Large intestine (tissue), 3 donors: ENCODE data around the gene RALA. TPM values are rescaled to one million over a fixed set of nuclear protein-coding genes. Genes with fewer than 3 reads are reported as not detected.

ENCODE experiments used
- DNase-seq, 2 donors: peaks; one replicate each; pipeline versions ENCODE4 v3.0.0 to v3.0.0-alpha.2; 2013
- H3K27ac ChIP-seq: one replicate; pipeline ENCODE4 v1.5.1; 2013; ENCODE audit warnings: low read length
- H3K27me3 ChIP-seq: 2 replicates; pipeline ENCODE4 v1.6.1; 2013; ENCODE audit warnings: low read length; ENCODE audit not compliant: control insufficient read depth, insufficient read depth
- H3K36me3 ChIP-seq: 2 replicates; pipeline ENCODE4 v1.6.1; 2013; ENCODE audit warnings: low read length; ENCODE audit not compliant: control insufficient read depth, insufficient read depth
- H3K4me1 ChIP-seq: one replicate; pipeline ENCODE4 v1.6.1; 2013; ENCODE audit warnings: low read length; ENCODE audit not compliant: control insufficient read depth, insufficient read depth
- H3K4me3 ChIP-seq: one replicate; pipeline ENCODE4 v1.5.1; 2013; ENCODE audit warnings: low read length
- H3K9me3 ChIP-seq: one replicate; pipeline ENCODE4 v1.6.1; 2013; ENCODE audit warnings: mild to moderate bottlenecking, low read depth, low read length, moderate library complexity; ENCODE audit not compliant: control insufficient read depth
- WGBS: methylation state at CpG from one replicate; pipeline ENCODE4 v1.1.5; 2013; ENCODE audit warnings: low lambda C conversion rate; ENCODE audit not compliant: insufficient coverage; 5-methylcytosine and 5-hydroxymethylcytosine counted together
- polyA plus RNA-seq: library from polyadenylated mRNA; unstranded; fragments of 120-200 nt; gene quantifications from one replicate; pipeline ENCODE4 v1.2.1, GENCODE V29; 2013

The RALA gene
- polyA plus RNA-seq, 1 donor: 38.7 TPM

DNA sequence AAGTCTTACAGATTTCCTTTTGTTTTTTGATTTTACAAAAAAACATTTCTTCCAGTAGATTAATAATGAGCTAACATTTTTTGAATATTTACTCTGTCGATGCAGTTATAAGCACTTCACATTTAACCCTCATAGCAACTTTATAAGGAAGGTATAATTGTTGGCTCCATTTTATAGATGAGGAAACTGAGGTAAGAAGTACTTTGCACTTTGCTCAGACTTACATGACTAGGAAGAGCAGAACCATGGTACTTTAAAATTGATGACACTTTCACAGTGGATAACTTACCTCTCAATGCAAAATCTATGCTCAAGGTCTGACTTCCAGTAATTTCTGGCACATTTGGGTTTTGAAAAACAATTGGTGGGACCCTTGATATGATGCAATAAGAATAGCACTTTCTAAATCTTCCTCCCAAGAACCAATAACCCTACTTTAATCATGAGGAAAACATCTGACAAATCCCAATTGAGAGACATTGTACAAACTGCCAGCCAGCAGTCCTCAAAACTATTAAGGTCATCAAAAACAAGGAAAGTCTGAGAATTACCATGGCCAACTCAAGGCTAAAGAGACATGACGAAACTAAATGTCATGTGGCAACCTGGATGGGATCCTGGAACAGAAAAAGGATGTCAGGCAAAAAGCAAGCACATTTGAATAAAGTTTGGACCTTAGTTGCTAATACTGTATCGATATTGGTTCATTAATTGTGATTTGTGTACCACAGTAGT is 72.6 kb downstream of the RALA start:
- H3K4me3 ChIP-seq: no peak overlapping the region
- DNase-seq: no peak
- no peaks in the 10 kb centered on the region for H3K27me3 ChIP-seq
- no peaks in the 10 kb centered on the region for H3K9me3 ChIP-seq
- no peaks in the 10 kb centered on the region for H3K4me1 ChIP-seq
- H3K27ac ChIP-seq: no peak overlapping the region
- WGBS: no CpG with 5 or more reads among the region's 3 CpGs
- peaks cover 50% of the 10 kb centered on the region for H3K36me3 ChIP-seq

DNA sequence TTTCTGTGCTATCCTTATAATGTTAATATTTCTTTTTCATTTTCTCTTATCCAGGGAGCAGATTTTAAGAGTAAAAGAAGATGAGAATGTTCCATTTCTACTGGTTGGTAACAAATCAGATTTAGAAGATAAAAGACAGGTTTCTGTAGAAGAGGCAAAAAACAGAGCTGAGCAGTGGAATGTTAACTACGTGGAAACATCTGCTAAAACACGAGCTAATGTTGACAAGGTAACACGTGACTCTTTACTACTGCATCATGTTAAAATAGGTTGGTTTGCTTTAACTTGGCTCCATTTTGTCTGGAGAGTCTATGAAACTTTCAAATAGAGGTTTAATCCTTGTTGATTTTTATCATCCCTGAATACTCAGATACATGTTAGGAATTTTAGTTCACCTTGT is 73.3 kb downstream of the RALA start:
- no peaks in the 10 kb centered on the region for H3K9me3 ChIP-seq
- no peak overlapping the region for H3K4me3 ChIP-seq
- no peaks in the 10 kb centered on the region for H3K4me1 ChIP-seq
- DNase-seq: no peak
- H3K27ac ChIP-seq: no peak overlapping the region
- WGBS: 40% methylated on average over 1 of the region's 3 CpGs
- H3K36me3 ChIP-seq: peaks cover 50% of the 10 kb centered on the region
- no peaks in the 10 kb centered on the region for H3K27me3 ChIP-seq

DNA sequence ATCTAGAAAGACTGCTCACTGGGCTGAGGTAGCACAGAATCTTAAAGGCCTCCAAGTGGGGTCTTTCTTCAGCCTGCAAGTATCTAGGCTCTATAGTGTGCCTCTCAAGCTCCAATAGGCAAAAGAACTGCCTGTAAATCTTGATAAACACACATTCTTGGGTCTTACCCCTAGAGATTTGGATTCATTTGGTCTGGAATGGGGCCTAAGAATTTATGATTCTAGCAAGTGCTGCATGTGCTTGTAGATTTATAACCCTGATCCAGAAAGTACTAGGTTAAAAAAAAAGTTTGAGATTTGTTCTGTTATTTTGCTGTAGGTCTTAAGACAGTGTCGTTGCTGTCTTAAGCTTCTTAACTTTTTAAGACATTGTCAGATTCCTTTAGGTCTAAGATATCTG is 74.1 kb downstream of the RALA start:
- no CpG with 5 or more reads among the region's 1 CpG for WGBS

DNA sequence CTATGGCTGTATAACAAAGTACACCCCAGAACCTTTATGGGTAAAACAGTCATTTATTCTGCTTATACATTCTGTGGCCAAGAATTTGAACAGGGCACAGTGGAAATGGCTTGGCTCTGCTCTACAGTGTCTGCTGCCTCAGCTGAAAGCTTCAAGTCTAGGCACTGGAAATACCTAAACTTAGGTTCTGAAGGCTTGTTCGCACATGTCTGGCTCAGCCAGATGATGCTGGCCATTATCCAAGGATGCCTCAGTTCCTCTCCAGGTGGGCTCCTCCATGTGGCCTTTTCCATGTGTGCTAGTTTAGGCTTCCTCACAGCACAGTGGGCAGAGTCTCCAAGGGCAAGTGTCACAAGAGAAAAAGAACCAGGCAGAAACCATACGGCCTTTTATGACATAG is 76.8 kb downstream of the RALA start:
- no peaks in the 10 kb centered on the region for H3K4me1 ChIP-seq
- no peak overlapping the region for H3K27ac ChIP-seq
- no peaks in the 10 kb centered on the region for H3K9me3 ChIP-seq
- no peak overlapping the region for H3K4me3 ChIP-seq
- peaks cover 44% of the 10 kb centered on the region for H3K36me3 ChIP-seq
- DNase-seq: no peak
- H3K27me3 ChIP-seq: no peaks in the 10 kb centered on the region
- WGBS: no CpG with 5 or more reads among the region's 2 CpGs

More for the DNA sequence above, 74.1 kb downstream of the RALA start:
- DNase-seq: no peak
- H3K27me3 ChIP-seq: no peaks in the 10 kb centered on the region
- no peaks in the 10 kb centered on the region for H3K4me1 ChIP-seq
- H3K4me3 ChIP-seq: no peak overlapping the region
- H3K36me3 ChIP-seq: peaks cover 49% of the 10 kb centered on the region
- no peaks in the 10 kb centered on the region for H3K9me3 ChIP-seq
- no peak overlapping the region for H3K27ac ChIP-seq

DNA sequence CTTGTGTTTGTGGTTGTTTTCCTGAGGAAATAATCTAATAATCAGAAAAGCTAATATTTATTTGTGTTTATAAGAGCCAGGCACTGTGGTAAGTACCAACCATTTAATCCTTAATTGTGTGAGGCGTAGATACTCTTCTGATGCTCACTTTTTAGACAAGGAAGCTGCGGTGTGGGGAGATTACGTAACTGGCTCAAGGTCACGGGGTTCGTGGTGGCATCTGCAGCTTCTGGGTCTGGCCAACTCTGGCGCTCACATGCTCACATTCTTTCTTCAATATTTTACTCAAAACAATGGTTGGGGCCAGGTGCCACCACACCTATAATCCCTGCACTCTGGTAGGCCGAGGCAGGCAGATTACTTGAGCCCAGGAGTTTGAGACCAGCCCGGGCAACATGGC is 77.6 kb downstream of the RALA start:
- H3K36me3 ChIP-seq: peaks cover 43% of the 10 kb centered on the region
- no peak overlapping the region for H3K27ac ChIP-seq
- H3K4me1 ChIP-seq: no peaks in the 10 kb centered on the region
- no peaks in the 10 kb centered on the region for H3K27me3 ChIP-seq
- WGBS: no CpG with 5 or more reads among the region's 8 CpGs
- no peak overlapping the region for H3K4me3 ChIP-seq
- H3K9me3 ChIP-seq: no peaks in the 10 kb centered on the region
- DNase-seq: no peak

DNA sequence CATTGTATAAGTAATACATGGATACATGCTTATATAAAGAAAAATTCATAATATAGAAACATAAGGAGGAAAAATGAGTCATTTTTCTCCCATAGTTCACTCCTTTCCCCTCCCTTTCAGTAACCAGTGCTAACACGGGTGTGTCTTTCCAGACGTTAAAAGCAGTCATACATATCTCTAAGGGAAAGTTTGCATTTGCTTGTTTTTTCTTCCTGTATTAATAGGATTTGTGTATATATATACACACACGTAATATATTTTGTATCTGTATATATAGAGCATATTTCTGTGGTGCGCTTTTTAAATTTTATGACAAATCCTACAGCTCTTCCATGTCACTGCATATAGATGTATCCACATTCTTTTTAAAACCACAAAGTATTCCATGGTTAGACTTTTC is 78.8 kb downstream of the RALA start:
- Histone ChIP-seq H3K4me1 (no peaks in the 10 kb centered on the region), H3K27me3 (no peaks in the 10 kb centered on the region), H3K9me3 (no peaks in the 10 kb centered on the region), H3K36me3 (peaks cover 43% of the 10 kb centered on the region), H3K4me3 (no peak overlapping the region), H3K27ac (no peak overlapping the region)
- WGBS: 100% methylated on average over 1 of the region's 4 CpGs
- DNase-seq: no peak

DNA sequence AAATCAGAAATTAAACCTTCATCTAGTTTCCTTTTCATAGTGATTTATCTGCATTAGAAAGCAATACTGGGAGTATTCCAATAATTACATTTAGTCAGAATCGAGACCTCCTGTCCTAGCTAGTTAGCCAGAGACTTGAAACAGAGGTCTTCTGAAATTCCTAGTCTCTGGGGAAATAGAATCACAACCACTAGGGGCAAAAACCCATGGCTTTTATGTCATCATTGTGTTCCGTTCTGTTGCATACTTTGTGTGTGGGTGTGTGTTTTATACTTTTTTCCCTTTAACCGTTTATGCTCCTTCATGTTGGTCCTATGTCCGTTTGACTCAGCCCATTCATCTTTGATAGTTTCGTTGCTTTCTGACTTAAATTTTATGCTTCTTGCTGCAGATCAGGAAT is 79.8 kb downstream of the RALA start:
- Histone ChIP-seq H3K4me1 (no peaks in the 10 kb centered on the region), H3K9me3 (no peaks in the 10 kb centered on the region), H3K27ac (no peak overlapping the region), H3K36me3 (peaks cover 40% of the 10 kb centered on the region), H3K27me3 (no peaks in the 10 kb centered on the region), H3K4me3 (no peak overlapping the region)
- WGBS: 80% methylated on average over 3 of the region's 5 CpGs
- no peak for DNase-seq

DNA sequence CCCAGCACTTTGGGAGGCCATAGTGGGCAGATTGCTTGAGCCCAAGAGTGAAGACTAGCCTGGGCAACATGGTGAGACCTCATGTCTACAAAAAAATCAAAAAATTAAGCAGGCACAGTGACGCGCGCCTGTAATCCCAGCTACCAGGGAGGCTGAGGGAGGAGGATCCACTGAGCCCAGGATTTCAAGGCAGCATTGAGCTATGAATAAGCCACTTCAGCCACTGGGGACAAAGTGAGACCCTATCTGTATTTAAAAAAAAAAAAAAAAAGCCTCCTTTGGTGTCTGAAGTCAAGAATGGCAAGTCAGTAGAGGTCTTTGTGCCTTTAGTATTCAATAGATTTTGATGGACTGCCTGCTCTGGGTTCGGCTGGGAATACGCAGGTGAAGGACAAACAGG is 85.7 kb downstream of the RALA start:
- Histone ChIP-seq H3K27me3 (no peaks in the 10 kb centered on the region), H3K4me1 (no peaks in the 10 kb centered on the region), H3K4me3 (no peak overlapping the region), H3K9me3 (peaks cover 2% of the 10 kb centered on the region), H3K36me3 (peaks cover 15% of the 10 kb centered on the region), H3K27ac (no peak overlapping the region)
- no peak for DNase-seq
- no CpG with 5 or more reads among the region's 5 CpGs for WGBS

DNA sequence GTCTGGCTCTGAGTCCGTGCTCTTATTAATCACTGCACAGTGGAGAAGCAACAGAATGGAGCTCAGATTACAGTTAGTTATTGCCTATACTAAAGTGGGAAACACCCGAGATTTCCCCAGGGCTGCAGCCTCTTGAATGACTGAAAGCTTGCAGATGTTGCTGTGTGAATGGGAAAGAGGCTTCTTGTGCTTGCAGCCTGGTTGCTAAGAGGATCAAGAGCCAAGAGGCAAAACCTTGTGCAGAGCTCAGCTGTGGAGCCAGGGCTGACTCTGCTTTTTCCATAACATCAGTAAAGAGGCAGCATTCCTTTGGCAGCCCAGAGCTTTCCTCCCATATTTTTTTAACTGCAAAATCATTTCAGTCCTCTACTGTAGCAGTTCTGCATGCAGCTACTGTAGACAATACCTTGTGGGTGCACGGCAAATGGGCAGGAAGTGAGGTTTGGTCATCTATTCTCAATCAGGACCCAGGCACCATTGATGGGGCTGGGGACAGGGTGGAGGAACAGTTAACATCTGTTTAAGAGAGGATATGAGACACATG is 86.5 kb downstream of the RALA start:
- no peak overlapping the region for H3K4me3 ChIP-seq
- no CpG with 5 or more reads among the region's 3 CpGs for WGBS
- DNase-seq: peak; percentile 66
- no peak overlapping the region for H3K27ac ChIP-seq
- H3K36me3 ChIP-seq: peaks cover 15% of the 10 kb centered on the region
- H3K4me1 ChIP-seq: no peaks in the 10 kb centered on the region
- H3K27me3 ChIP-seq: no peaks in the 10 kb centered on the region
- H3K9me3 ChIP-seq: peaks cover 10% of the 10 kb centered on the region

DNA sequence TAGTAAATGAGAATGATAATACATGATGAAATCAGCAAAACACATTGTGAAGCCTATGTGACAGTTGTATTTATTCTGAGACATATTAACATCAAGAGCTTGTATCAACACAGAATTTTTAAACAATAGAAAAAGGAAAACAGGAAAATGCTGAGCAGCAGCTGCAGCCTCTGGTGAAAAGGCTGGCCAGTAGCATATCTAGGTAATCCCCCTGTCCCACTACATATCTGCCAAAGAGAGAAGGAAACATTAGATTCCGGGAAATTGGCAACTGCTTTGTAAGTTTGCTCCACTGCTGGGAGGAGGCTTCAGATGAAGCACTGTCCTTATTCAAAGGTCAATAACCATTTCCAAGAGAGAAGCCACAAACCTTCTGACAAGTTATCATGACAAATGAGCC is 89.4 kb downstream of the RALA start:
- H3K4me3 ChIP-seq: no peak overlapping the region
- no peak for DNase-seq
- no peak overlapping the region for H3K27ac ChIP-seq
- no peaks in the 10 kb centered on the region for H3K27me3 ChIP-seq
- WGBS: no CpG with 5 or more reads among the region's 1 CpG
- H3K4me1 ChIP-seq: no peaks in the 10 kb centered on the region
- peaks cover 14% of the 10 kb centered on the region for H3K9me3 ChIP-seq
- peaks cover under 1% of the 10 kb centered on the region for H3K36me3 ChIP-seq
